Measurements from ENCODE around the gene AATK.

The AATK gene

GRCh38 chr17:81115219-81115618, 50.8 kb downstream of the AATK start:
- no peak for DNase-seq
- no peak for TF ChIP-seq POLR2A (IDR thresholded peaks at IDR 0.05; ENCODE audit: low read length)
- no peak for TF ChIP-seq GATA1 (IDR thresholded peaks at IDR 0.05; ENCODE audit: low read depth, low read length)

GRCh38 chr17:81114351-81115093, 51.5 kb downstream of the AATK start:
- no peak for TF ChIP-seq POLR2A (IDR thresholded peaks at IDR 0.05; ENCODE audit: low read length)
- TF ChIP-seq GATA1 (IDR thresholded peaks at IDR 0.05; ENCODE audit: low read depth, low read length): no peak
- DNase-seq: no peak

GRCh38 chr17:81113158-81113724, 52.8 kb downstream of the AATK start:
- no peak for DNase-seq
- TF ChIP-seq POLR2A (IDR thresholded peaks at IDR 0.05; ENCODE audit: low read length): no peak
- TF ChIP-seq GATA1 (IDR thresholded peaks at IDR 0.05; ENCODE audit: low read depth, low read length): no peak

- DNase-seq: no peak
- no peak for TF ChIP-seq GATA1 (IDR thresholded peaks at IDR 0.05; ENCODE audit: low read depth, low read length)
- TF ChIP-seq POLR2A (IDR thresholded peaks at IDR 0.05; ENCODE audit: low read length): no peak
Measured at GRCh38 chr17:81112450-81112849, 53.6 kb downstream of the AATK start.

GRCh38 chr17:81111066-81111465, 55.0 kb downstream of the AATK start:
- no peak for TF ChIP-seq GATA1 (IDR thresholded peaks at IDR 0.05; ENCODE audit: low read depth, low read length)
- TF ChIP-seq POLR2A (IDR thresholded peaks at IDR 0.05; ENCODE audit: low read length): no peak
- no peak for DNase-seq

- no peak for DNase-seq
- TF ChIP-seq GATA1 (IDR thresholded peaks at IDR 0.05; ENCODE audit: low read depth, low read length) (no peak), POLR2A (IDR thresholded peaks at IDR 0.05; ENCODE audit: low read length) (no peak)
Measured at GRCh38 chr17:81110488-81111040, 55.5 kb downstream of the AATK start.

- TF ChIP-seq GATA1 (IDR thresholded peaks at IDR 0.05; ENCODE audit: low read depth, low read length) (no peak), POLR2A (IDR thresholded peaks at IDR 0.05; ENCODE audit: low read length) (no peak)
Measured at GRCh38 chr17:81109957-81110356, 56.1 kb downstream of the AATK start.

GRCh38 chr17:81108220-81108619, 57.8 kb downstream of the AATK start:
- TF ChIP-seq POLR2A (IDR thresholded peaks at IDR 0.05; ENCODE audit: low read length) (no peak), GATA1 (IDR thresholded peaks at IDR 0.05; ENCODE audit: low read depth, low read length) (no peak)
- no peak for DNase-seq

More at GRCh38 chr17:81109957-81110356, 56.1 kb downstream of the AATK start:
- DNase-seq: no peak

GRCh38 chr17:81106716-81107115, 59.3 kb downstream of the AATK start:
- TF ChIP-seq GATA1 (IDR thresholded peaks at IDR 0.05; ENCODE audit: low read depth, low read length): no peak
- TF ChIP-seq POLR2A (IDR thresholded peaks at IDR 0.05; ENCODE audit: low read length): no peak
- DNase-seq: no peak

GRCh38 chr17:81103379-81103778, 62.6 kb downstream of the AATK start:
- no peak for DNase-seq

GRCh38 chr17:81102869-81103268, 63.2 kb downstream of the AATK start:
- no peak for TF ChIP-seq POLR2A (IDR thresholded peaks at IDR 0.05; ENCODE audit: low read length)
- no peak for TF ChIP-seq GATA1 (IDR thresholded peaks at IDR 0.05; ENCODE audit: low read depth, low read length)
- no peak for DNase-seq

More at GRCh38 chr17:81103379-81103778, 62.6 kb downstream of the AATK start:
- TF ChIP-seq POLR2A (IDR thresholded peaks at IDR 0.05; ENCODE audit: low read length) (no peak), GATA1 (IDR thresholded peaks at IDR 0.05; ENCODE audit: low read depth, low read length) (no peak)

- DNase-seq: no peak
- TF ChIP-seq POLR2A (IDR thresholded peaks at IDR 0.05; ENCODE audit: low read length) (no peak), GATA1 (IDR thresholded peaks at IDR 0.05; ENCODE audit: low read depth, low read length) (no peak)
Measured at GRCh38 chr17:81102352-81102751, 63.7 kb downstream of the AATK start.

- peak; percentile 87 to 92 for DNase-seq
- TF ChIP-seq POLR2A (IDR thresholded peaks at IDR 0.05; ENCODE audit: low read length) (no peak), GATA1 (IDR thresholded peaks at IDR 0.05; ENCODE audit: low read depth, low read length) (no peak)
Measured at GRCh38 chr17:81101614-81102306, 64.3 kb downstream of the AATK start.

GRCh38 chr17:81100668-81101067, 65.4 kb downstream of the AATK start:
- no peak for TF ChIP-seq GATA1 (IDR thresholded peaks at IDR 0.05; ENCODE audit: low read depth, low read length)
- no peak for TF ChIP-seq POLR2A (IDR thresholded peaks at IDR 0.05; ENCODE audit: low read length)
- DNase-seq: no peak
